HG03520 (cell line): ENCODE measurements around the gene VDAC1.
"Not testable (repeated sequence)": the region's sequence is repeated elsewhere in the genome, so short reads cannot be mapped to it uniquely, and the experiment has no call there.

Experiments
- ATAC-seq: cut with Tn5 transposase; IDR thresholded peaks from one replicate; pipeline ENCODE4 v1.9.1; 2021; ENCODE audit warnings: mild to moderate bottlenecking, moderate library complexity; ENCODE audit not compliant: unreplicated experiment

VDAC1 gene

DNA sequence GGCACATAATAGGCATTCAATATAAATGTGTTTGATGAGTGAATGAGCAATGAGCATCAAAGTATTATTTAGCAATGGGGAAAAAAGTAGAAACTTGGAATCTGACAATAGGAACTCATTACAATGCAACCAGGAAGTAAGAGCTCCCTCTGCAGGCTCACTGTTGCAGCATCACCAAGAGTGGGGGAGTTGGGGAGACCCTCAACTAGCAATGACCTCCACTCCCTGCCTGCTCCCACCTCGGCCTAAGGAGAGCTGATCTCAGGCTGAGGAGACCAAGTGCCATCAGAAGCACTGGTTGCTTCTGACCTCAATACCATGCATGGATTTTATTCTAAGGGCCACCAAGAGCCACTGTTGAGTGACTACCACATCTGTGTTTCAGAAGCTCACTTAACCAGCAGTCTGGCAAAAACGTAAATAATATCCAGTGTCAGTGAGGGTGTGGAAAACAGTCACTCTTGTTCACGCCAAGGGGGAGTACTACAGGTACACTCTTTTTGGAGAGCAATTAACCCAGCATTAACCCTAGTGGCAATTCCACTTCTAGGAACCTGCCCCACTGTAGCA is 8.0 kb downstream of the VDAC1 start:
- ATAC-seq = no peak

DNA sequence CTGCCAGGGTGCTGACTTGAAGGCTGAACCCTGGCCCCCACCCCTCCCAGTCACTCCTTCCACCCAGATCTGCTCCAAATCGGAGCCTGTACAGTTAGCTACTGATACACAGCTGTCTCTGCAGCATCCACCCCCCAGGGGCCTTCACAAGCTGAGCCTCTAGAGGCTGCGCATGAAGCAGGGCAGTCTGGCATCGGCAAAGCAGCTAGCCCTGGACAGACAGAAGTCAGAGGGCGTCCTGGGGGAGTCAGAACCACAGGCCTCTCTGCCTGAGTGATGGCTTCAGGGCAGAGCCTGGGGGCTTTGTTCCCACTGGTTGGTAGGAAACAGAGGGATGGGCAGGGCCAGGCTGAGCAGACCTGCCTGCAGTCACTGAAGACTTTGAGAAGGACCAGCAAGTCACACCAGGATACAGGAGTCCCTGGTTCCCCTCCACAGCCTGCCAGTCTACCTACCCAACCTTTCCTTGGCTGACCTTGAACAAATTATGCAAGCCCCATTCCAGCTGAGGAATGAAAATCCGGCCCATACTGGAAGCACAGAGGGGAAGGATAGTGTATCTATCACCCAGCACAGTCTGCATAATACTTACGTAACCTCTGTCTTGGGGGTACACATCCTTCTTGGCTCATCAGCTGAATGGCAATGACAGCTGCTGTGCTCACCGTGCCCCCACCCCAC is 8.8 kb downstream of the VDAC1 start:
- no peak for ATAC-seq

DNA sequence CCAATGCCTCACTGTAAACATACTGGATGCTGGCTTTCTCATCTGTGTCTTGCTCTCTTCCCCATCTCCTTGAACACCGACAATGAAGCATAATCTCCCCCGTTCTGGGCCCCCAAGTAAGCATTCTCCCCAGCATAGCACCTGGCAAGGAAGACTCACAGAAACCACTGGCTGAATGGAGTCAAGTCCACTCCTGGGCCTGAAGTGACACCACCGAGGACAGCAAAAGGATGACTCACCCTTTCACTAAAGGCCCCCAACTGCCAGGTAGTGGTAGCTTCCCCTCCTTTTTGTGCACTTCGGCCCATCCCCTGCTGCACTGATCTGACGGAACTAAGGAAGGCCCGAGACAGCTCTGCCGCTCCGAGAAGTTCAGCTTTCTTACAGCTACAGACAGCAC is 9.4 kb downstream of the VDAC1 start:
- ATAC-seq = no peak

DNA sequence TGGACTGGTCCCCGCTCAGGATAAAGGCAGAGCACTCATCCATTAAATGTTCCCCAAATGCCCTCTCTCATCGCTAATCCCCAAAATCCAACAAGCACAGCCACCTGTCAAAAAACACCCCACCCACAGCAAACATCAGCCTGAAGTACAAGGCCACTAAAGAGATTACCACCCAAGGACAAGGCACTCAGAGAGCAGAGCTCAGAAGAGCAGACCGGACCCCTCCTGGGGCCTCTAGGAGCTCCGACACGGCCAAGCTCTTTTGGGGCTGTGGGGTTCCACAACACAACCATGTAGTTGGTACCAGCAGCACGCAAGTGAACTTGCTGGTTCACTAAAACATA is 9.8 kb downstream of the VDAC1 start:
- ATAC-seq = no peak

DNA sequence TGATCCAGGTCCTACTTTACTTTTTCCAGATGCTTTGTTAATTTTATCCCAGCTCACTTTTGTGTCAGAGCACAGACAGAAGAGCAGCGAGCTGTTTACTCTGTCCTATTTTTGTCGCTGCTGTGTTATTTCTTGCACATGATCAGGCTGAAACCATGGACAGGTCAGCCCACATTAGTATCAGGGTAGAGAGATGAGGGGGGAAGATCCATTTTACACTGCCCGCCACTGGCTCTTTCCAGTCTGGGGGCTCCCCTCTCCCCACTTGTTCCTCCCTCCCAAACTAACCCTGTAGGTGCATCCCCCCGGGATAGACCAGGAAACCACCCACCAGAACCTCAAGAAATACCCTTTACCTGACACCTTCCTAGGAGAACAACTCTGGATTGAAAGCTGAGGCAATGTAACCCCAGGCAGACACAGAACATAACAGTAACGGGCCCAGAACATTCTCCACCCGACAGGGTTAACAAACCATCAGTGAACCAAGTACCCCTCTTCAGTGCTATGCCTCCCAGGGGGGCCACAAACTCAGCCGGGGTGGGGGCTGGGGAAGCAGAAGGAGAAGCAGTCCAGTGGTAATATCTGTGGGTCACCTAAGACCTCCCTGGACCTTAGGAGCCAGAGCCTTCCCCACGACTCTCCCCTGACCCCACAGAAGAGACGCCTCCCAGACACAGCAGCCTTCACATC is 10.3 kb downstream of the VDAC1 start:
- ATAC-seq = no peak

DNA sequence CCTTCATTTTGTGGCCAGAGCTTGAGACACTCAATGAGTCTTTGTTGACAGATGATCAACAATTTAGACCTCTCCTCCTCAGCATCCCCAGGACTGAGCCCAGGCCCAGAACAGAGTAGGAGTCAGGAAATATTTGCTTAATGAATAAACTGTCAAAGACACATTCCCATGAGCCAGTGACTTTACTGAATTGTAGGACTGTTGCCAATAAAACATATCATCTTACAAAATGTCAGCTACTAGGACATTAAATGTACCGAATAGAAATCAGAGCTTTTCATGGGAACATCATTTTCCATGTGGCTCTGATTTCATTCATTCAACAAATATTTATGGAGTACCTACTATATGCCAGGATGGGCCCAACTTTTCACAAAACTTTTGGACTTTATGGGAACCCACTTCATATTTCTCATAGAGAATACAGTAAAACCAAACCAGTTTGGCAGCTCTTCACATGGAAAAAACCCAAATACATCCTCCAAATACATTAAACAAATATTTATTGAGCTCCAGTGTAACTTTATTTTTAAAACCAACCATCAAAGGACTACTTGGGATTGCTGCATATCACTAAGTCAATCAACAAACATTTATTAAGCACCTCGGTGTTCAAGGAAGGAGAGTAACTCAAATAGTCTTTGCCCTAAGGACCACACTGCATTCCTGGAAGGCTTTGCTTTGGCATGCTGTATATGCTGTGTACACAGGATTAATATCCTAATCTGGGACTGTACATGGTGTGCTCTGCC is 11.4 kb downstream of the VDAC1 start:
- no peak for ATAC-seq

DNA sequence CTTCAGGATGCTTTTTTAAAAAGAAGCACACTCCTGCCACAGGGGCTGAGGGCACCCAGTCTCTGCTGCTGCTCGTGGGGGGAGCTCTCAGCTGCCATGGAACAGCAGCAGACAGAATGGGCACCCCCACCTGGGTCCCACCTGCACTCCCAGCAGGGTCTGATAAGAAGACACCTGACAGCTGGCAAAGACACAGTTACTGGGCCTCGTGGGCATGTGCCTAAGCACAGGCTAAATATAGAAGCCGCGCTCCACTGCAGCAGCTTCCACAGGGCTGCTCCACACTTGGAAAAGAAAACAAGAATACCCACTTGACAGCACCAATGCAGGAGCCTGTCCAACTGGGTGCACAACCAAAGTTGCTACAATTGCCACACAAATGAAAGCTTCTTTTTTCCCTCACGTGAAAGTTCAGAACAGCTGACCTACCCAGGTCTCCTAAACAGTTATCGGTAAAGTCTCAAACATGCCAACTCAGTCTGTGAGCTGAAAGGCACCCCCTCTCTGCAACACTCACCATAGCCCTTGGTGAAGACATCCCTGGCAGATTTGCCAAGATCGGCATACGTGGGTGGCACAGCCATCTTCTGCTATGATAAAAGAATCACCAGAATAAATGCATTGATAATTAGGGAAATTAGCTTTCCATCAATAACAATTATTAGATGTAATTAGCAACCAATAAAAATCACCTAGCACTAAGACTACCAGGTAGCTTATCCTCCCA is 12.2 kb downstream of the VDAC1 start:
- ATAC-seq = no peak

DNA sequence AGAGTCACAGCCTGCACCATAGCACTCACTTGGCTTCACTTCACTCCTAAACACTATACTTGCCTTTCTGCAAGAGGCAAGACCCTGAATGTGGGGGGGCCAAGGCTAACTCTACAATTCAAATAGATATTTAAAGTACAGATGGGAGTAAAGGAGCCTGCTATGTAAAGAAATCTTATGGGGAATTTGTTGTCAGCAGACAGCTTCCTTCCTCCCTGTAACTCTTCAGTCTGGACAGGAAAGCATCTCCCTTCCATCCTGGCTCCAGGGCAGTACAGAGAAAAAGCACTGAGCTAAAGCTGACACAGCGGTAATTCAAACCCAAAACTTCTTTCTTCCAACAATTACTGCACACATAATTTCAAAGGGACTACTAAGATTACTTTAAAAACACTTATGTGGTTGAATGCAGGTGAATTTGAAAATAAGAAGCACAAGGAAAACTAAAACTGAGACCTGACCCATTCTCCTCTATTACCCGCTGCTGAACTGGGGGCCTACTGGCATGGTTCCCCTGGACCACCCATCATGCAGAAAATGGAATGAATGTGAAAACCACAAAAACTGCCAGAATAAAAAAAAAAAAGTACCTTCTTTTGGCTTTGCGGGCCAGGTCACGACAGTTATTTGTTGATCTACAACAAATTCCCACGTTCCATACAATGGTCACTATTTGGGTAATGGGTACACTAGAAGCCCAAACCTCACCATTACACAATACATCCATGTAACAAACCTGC is 13.4 kb downstream of the VDAC1 start:
- ATAC-seq = no peak

DNA sequence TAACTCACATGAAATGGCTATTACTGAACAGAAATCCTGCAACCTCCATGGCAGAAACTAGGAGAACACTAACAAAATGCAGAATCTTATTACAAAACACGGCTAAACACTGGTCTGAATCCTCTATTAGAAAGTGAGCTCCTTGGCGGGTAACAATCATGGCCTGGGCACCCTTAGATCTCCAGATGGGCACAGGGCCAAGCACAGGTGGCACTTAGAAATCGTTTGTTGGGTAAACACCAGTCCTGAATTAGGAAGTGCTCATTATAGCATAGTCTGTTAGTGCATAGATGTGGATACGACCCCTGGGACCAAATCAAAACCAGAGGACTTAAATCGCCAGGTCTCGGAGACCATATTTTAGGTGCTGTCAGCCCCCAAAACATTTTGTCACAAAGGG is 14.4 kb downstream of the VDAC1 start:
- ATAC-seq = no peak

DNA sequence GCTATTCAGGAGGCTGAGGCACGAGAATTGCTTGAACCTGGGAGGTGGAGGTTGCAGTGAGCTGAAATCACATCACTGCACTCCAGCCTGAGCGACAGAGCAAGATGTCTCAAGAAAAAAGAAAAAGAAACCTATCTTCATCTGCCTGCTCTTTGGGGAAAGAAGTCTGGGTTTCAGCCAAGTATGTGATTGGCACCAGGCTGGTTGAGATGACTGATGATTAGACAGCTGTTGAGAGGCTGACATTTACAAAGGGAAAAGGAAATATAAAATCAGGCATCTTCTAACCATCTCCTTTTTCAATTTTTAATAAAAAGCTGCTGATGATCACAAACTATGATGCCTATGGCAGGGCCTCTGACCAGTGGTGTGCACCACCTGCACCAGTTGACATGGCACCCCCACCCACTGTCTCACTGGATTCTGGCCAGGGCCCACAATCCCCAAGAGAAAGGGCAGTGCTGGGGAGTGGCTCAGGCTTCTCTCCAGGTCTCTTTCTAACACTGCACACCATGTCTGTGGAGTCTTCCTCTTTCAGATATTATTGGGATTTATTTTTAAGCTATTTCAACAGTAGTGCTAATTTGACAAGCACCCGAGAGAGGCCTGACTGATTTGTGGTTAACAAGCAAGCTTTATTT is 19.1 kb downstream of the VDAC1 start:
- no peak for ATAC-seq

DNA sequence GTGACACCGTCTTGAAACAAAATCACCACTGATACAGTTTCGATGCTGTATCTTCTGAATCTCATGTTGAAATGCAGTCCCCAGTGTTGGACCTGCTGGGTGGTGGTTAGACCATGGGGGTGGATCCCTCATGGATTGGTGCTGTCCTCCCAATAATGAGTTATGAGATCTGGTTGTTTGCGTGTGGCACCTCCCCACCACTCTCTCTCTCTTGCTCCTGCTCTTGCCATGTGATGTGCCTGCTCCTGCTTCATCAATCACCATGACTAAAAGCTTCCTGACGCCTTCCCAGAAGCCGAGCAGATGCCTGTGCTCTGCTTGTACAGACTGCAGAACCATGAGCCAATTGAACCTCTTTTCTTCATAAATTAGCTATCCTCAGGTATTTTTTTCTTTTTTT is 21.1 kb downstream of the VDAC1 start:
- no peak for ATAC-seq

DNA sequence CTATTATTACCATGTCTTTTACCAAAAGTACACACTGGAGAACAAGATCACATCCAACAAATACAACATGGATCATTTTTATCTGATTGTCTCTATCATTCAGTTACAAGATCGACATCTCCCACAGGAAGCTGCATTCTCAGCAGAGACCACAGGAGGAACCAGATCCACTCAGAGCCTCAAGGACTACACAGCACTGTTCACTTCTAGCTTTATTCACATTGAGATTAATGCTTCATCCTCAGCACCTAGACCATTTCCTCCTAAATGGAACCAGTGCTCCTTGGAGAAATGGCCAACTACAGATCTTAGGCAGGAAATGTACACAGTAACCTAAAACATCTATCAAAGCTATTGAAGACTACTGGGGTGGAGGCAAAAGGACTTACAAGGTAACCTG is 23.1 kb downstream of the VDAC1 start:
- ATAC-seq = no peak

DNA sequence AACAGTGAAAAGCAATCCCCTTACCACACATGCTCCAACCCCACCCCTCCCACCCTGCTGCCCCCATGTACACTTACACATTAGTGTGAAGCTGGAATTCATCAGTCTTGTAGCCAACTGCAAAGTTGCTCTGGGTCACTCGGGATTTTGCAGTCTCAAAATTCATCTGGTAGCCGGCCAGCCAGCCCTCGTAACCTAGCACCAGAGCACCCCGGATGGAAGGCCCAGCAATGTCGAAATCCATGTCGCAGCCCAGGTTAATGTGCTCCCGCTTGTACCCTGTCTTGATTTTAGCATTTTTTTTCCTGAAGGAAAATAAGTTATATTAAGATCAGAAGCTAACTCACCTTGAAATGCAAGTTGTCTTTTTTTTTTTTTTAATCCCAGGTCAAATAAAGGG is 24.1 kb downstream of the VDAC1 start:
- ATAC-seq = no peak

DNA sequence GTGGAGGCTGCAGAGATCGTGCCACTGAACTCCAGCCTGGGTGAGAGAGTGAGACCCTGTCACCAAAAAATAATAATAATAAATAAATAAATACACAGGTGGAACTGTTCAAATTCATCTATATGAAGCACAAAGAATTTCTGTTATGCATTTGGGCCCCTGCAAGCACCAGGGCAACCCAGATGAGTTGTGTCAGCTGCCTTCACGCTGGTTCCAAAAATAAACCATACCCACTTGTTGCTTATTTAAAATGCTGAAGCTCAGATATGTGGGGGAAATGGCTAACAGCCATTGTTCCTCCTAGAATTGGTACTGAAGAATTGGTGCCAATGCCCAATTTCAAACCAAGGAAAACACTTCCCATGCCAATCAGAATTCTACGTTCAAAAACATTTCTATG is 25.8 kb downstream of the VDAC1 start:
- no peak for ATAC-seq

DNA sequence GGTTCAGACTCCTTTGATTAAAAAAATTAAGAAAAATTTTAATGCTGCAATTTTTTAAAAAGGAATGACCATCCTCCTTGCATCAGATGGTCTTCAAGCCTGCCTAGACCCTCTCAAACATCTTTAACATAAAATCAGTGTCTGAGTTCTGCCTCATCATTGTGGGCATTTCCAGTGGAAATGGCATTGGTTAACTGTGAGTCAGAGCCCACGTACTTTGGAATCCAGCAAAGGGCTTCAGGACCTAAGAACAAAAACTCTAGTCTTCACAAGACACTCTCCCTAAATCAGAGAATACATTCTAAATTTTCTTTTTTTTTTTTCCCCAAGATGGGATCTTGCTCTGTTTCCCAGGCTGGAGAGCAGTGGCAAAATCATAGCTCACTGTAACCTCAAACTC is 26.9 kb downstream of the VDAC1 start:
- ATAC-seq = no peak

DNA sequence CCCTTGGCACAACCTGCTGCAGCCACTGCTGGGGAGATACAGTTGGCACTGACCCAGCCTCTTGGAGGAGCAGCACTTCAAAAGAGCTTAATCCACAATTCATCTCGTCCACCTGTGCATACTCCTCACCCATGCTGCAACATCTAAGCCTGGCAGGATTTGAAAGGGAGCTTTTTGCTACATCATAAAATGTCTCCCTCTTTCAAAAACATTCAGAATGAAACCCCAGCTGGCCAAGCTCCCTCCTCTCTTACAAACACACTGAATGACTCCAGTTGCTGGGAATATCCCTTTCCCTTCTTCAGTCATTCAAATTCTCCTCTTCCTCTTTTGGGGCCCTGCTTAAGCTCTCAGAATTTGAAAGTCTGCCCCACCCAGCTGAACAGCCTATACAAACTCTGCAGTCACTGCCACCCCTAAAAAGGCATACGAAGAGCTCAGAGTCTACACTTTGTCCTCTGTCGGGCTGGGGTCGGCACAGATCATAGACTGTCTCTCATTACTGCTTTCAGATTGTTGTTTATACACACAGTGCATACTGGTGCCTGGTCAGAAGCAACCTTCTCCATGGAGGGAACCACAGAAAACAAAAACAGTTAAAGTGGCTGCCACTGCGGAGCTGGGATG is 27.5 kb downstream of the VDAC1 start:
- ATAC-seq = no peak

DNA sequence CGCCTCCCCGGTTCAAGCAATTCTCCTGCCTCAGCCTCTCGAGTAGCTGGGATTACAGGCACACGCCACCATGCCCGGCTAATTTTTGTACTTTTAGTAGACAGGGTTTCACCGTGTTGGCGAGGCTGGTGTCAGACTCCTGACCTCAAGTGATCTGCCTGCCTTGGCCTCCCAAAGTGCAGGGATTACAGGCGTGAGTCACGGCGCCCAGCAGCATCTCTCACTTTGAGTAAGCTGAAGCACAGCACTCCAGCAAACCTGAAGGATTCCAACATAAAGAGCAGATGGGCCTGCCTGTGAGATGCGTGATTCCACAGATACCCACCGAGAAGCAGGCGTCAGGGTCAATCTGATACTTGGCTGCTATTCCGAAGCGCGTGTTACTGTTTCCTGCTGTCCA is 29.2 kb downstream of the VDAC1 start:
- not testable (repeated sequence) for ATAC-seq

DNA sequence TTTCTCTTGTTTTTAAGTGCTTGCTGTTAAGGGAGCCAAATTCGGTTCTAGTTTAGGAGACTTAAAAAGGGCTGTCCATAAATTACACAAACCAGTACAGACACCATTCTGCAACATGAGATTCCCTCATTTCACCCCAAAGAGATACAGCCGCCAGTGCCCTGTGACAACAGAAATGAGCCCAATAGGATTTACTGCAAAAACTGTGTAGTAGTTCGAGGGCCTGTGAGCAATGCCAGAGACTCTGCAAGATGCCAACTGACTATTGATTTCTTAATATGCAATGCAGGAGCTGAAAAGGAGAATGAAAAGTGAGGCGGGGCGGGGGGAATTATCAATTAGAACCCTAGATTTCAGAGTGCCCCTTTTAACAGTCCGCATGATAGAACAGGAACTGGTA is 30.6 kb downstream of the VDAC1 start:
- no peak for ATAC-seq

DNA sequence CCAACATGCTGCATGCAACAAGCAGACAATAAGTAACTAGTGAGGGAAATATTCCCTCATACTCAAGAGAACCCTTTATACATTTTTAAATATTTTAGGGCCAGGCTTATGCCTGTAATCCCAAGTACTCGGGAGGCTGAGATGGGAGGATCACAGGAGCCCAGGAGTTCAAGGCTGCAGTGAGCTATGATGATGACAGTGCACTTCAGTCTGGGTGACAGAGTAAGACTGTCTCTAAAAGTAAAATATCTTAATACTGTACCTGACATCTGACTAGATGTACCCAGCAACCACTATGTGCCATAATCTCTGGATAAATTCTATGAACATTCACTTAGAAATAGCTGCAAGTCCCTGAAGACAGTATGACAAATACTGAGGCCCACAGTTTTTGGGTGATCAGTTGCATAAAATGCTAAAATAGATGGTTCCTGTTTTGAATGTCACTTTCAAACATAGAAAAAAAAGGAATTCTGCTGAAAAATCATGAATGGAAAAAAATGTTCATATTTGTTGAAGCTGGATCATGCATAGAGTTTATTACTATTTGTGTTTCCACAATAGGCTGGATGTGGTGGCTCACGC is 34.4 kb downstream of the VDAC1 start:
- ATAC-seq = no peak
